HG02973 (cell line): ENCODE data around the gene GRK4.
"Not testable (repeated sequence)": the region's sequence is repeated elsewhere in the genome, so short reads cannot be mapped to it uniquely, and the experiment has no call there.

Experiments used
- ATAC-seq: cut with Tn5 transposase; IDR thresholded peaks from one replicate; pipeline ENCODE4 v1.9.1; 2021; ENCODE audit warnings: moderate library complexity; ENCODE audit not compliant: unreplicated experiment

The GRK4 gene

GRCh38 chr4:3037957-3038461 lies 74.6 kb downstream of the GRK4 start:
- ATAC-seq = no peak

- ATAC-seq = no peak
Observed at GRCh38 chr4:3039706-3040366, 76.5 kb downstream of the GRK4 start.

GRCh38 chr4:3040452-3041191 lies 77.3 kb downstream of the GRK4 start:
- peak; percentile 31 for ATAC-seq

- ATAC-seq = no peak
Observed at GRCh38 chr4:3041192-3042142, 78.1 kb downstream of the GRK4 start.

GRCh38 chr4:3042226-3042625 lies 78.9 kb downstream of the GRK4 start:
- no peak for ATAC-seq

- ATAC-seq = no peak
Observed at GRCh38 chr4:3043282-3044020, 80.1 kb downstream of the GRK4 start.

- ATAC-seq = no peak
Observed at GRCh38 chr4:3044870-3045819, 81.8 kb downstream of the GRK4 start.

- ATAC-seq = peak; percentile 28
Observed at GRCh38 chr4:3046162-3046561, 82.8 kb downstream of the GRK4 start.

- ATAC-seq = no peak
Observed at GRCh38 chr4:3046623-3047022, 83.3 kb downstream of the GRK4 start.

GRCh38 chr4:3047464-3048286 lies 84.3 kb downstream of the GRK4 start:
- peak; percentile 79 for ATAC-seq

GRCh38 chr4:3051141-3051897 lies 87.9 kb downstream of the GRK4 start:
- not testable (repeated sequence) for ATAC-seq

- no peak for ATAC-seq
Observed at GRCh38 chr4:3054169-3054759, 90.9 kb downstream of the GRK4 start.

- no peak for ATAC-seq
Observed at GRCh38 chr4:3059943-3060342, 96.6 kb downstream of the GRK4 start.

- ATAC-seq = no peak
Observed at GRCh38 chr4:3060946-3061345, 97.6 kb downstream of the GRK4 start.

GRCh38 chr4:3062471-3062870 lies 99.1 kb downstream of the GRK4 start:
- no peak for ATAC-seq

- no peak for ATAC-seq
Observed at GRCh38 chr4:3065551-3065950, 102.2 kb downstream of the GRK4 start.

GRCh38 chr4:3066836-3067400 lies 103.5 kb downstream of the GRK4 start:
- ATAC-seq = no peak
